Caco-2 (cell line): Measurements from ENCODE around the gene ZNF575. TPM values are rescaled to one million over a fixed set of nuclear protein-coding genes. Genes with fewer than 3 reads are reported as not detected.

Experiments used
- BruUV-seq: library from RNA; stranded (reverse); fragments of 400-500 nt; replicated peaks from 2 replicates; lab custom pipeline; 2021; lab: Mats Ljungman, UMichigan
- CTCF ChIA-PET: fragments of 300-600 bp; sonication (Branson Sonifier 250); formaldehyde crosslinking; loops from one replicate; lab custom pipeline; 2022; ENCODE audit warnings: antibody characterized with exemption; lab: Charles Lee
- POLR2A ChIA-PET: fragments of 300-600 bp; sonication (Branson Sonifier 250); formaldehyde crosslinking; loops from one replicate; lab custom pipeline; 2022; ENCODE audit warnings: antibody characterized with exemption; lab: Charles Lee
- DNase-seq, 2 experiments: peaks; one replicate each; pipeline versions ENCODE4 v3.0.0 to v3.0.0-alpha.2; 2020 to 2022
- H3K27me3 ChIP-seq: replicated peaks from 2 replicates; pipeline ENCODE4 v1.6.0; 2011; ENCODE audit warnings: low read length; ENCODE audit not compliant: control insufficient read depth, insufficient read depth
- H3K36me3 ChIP-seq: 2 replicates; pipeline ENCODE4 v1.5.1; 2011; ENCODE audit warnings: low read length; ENCODE audit not compliant: control insufficient read depth, insufficient read depth
- H3K4me1 ChIP-seq: fragments of 250-450 bp; sonication (Bioruptor Pico); 2 replicates; pipeline ENCODE4 v1.5.1; 2020; ENCODE audit warnings: mild to moderate bottlenecking
- H3K4me3 ChIP-seq: 2 replicates; pipeline ENCODE4 v1.5.1; 2011; ENCODE audit warnings: low read depth, mild to moderate bottlenecking, control low read depth, low read length
- H3K9me3 ChIP-seq: fragments of 250-450 bp; sonication (Bioruptor Pico); 2 replicates; pipeline ENCODE4 v1.5.1; 2020; ENCODE audit warnings: mild to moderate bottlenecking, moderate library complexity
- H3K27ac Mint-ChIP-seq: one replicate; pipeline ENCODE4 v1.8.0; 2022; ENCODE audit warnings: mixed read lengths; ENCODE audit not compliant: unreplicated experiment
- H3K27me3 Mint-ChIP-seq: one replicate; pipeline ENCODE4 v1.8.0; 2022; ENCODE audit warnings: mixed read lengths; ENCODE audit not compliant: insufficient read depth, unreplicated experiment
- H3K36me3 Mint-ChIP-seq: one replicate; pipeline ENCODE4 v1.8.0; 2022; ENCODE audit warnings: mild to moderate bottlenecking, mixed read lengths; ENCODE audit not compliant: insufficient read depth, unreplicated experiment
- H3K4me1 Mint-ChIP-seq: one replicate; pipeline ENCODE4 v1.8.0; 2022; ENCODE audit warnings: low read depth, mixed read lengths; ENCODE audit not compliant: unreplicated experiment
- H3K4me3 Mint-ChIP-seq: one replicate; pipeline ENCODE4 v1.8.0; 2022; ENCODE audit warnings: mild to moderate bottlenecking, moderate library complexity, mixed read lengths; ENCODE audit not compliant: unreplicated experiment
- H3K9me3 Mint-ChIP-seq: one replicate; pipeline ENCODE4 v1.8.0; 2022; ENCODE audit warnings: mixed read lengths; ENCODE audit not compliant: unreplicated experiment
- CTCF ChIP-seq, 2 experiments: fragments of 200-600 bp in 1 of 2; IDR thresholded peaks; 1 replicate in 1 of 2; 2 replicates in 1 of 2; pipeline versions ENCODE4 v1.5.1 to v1.8.0; 2011 to 2022; ENCODE audit warnings: antibody characterized with exemption in 1 of 2, control low read depth in 1 of 2, inconsistent platforms in 1 of 2, low read depth in 1 of 2, low read length in 1 of 2, mild to moderate bottlenecking in 1 of 2, moderate library complexity in 1 of 2; ENCODE audit not compliant: insufficient read depth in 1 of 2, severe bottlenecking in 1 of 2, unreplicated experiment in 1 of 2
- intact Hi-C: fragments of 100-400 bp; cut with micrococcal nuclease; formaldehyde crosslinking; loops from one replicate; pipeline ENCODE4 v1.10.0; 2022; ENCODE audit not compliant: unreplicated experiment
- total RNA-seq: library from RNA; stranded (reverse); gene quantifications from 2 replicates; pipeline ENCODE4 v1.2.3, GENCODE V29; 2022

ZNF575 gene
- total RNA-seq, 1 experiment from 2014 or later: 1.00 TPM

- BruUV-seq: no TSS peak
- peaks cover 18% of the 10 kb centered on the region for H3K36me3 Mint-ChIP-seq
- peak; percentile 88 to 91 for DNase-seq
- Histone ChIP-seq H3K9me3 (no peaks in the 10 kb centered on the region), H3K4me3 (peak within 1 kb of the TSS; percentile 85), H3K4me1 (peaks cover 17% of the 10 kb centered on the region), H3K27me3 (no peaks in the 10 kb centered on the region), H3K36me3 (no peaks in the 10 kb centered on the region; the same call in 1 of the 2 replicates)
- H3K9me3 Mint-ChIP-seq: no peaks in the 10 kb centered on the region
- H3K27me3 Mint-ChIP-seq: no peaks in the 10 kb centered on the region
- peak within 1 kb of the TSS; percentile 93 for H3K27ac Mint-ChIP-seq
- ChIA-PET POLR2A (no interaction called here), CTCF (interaction anchor here (1.3 to 2.2 kb wide), 2 partner anchors 80 kb away, joined by 5 to 9 read pairs; no protein-coding TSS in a partner anchor)
- H3K4me1 Mint-ChIP-seq: peaks cover 22% of the 10 kb centered on the region
- H3K4me3 Mint-ChIP-seq: peak within 1 kb of the TSS; percentile 98
- intact Hi-C loops: loop anchor here (5.0 kb wide), 1 partner anchor 65 kb away; no protein-coding TSS in a partner anchor
- TF ChIP-seq CTCF (IDR thresholded peaks at IDR 0.05; ENCODE audit: insufficient read depth in 1 of 2, low read depth in 1 of 2, low read length in 1 of 2, severe bottlenecking in 1 of 2, unreplicated experiment in 1 of 2): no peak
These were observed 5.8 kb upstream of the ZNF575 start, which contains the start of gene ETHE1 for GRCh38 chr19:43526884-43527859. TSS of gene ETHE1 (minus strand) at chr19:43527201. CDS start at chr19:43527177, 24 bp downstream.

- ChIA-PET POLR2A (interaction anchor here (0.7 kb wide), 1 partner anchor 140 kb away, joined by 3 read pairs; no protein-coding TSS in a partner anchor), CTCF (interaction anchor here (0.6 to 1.3 kb wide), 2 partner anchors 81 to 1242 kb away, joined by 5 read pairs; no protein-coding TSS in a partner anchor)
- H3K4me1 ChIP-seq: peaks cover 16% of the 10 kb centered on the region
- H3K27me3 Mint-ChIP-seq: no peaks in the 10 kb centered on the region
- TF ChIP-seq CTCF (IDR thresholded peaks at IDR 0.05; ENCODE audit: insufficient read depth in 1 of 2, low read depth in 1 of 2, low read length in 1 of 2, severe bottlenecking in 1 of 2, unreplicated experiment in 1 of 2): no peak
- H3K4me3 ChIP-seq: 0 out of 2 replicates have a peak overlapping the region, but pooled peaks have one; percentile 5
- no peak for DNase-seq
- no TSS peak for BruUV-seq
- H3K27me3 ChIP-seq: no peaks in the 10 kb centered on the region
- no peaks in the 10 kb centered on the region for H3K9me3 ChIP-seq
- H3K27ac Mint-ChIP-seq: peak overlapping the region; percentile 93
- no peaks in the 10 kb centered on the region for H3K36me3 ChIP-seq
- intact Hi-C loops: loop anchor here (5.0 kb wide), 1 partner anchor 66 kb away; no protein-coding TSS in a partner anchor
- H3K4me1 Mint-ChIP-seq: peaks cover 18% of the 10 kb centered on the region
- H3K9me3 Mint-ChIP-seq: no peaks in the 10 kb centered on the region
- peak overlapping the region; percentile 98 for H3K4me3 Mint-ChIP-seq
- H3K36me3 Mint-ChIP-seq: peaks cover 21% of the 10 kb centered on the region
These were observed 4.9 kb upstream of the ZNF575 start for GRCh38 chr19:43527860-43528622.
